Ovary (tissue), 3 donors: ENCODE results near the gene SRPK3.

ENCODE experiments used
- EP300 ChIP-seq: sonication (generic); formaldehyde crosslinking; IDR thresholded peaks from one replicate; pipeline ENCODE4 v1.6.1; 2017; ENCODE audit warnings: antibody characterized with exemption
- POLR2A ChIP-seq: fragments of 450-650 bp; IDR thresholded peaks from one replicate; pipeline ENCODE4 v1.6.1; 2017; ENCODE audit warnings: antibody characterized with exemption, mild to moderate bottlenecking, moderate library complexity
- TF ChIP-seq, protein P1 (sequence below), 3 donors: fragments of 450-650 bp in 2 of 3; fragments of 200-600 bp in 1 of 3; IDR thresholded peaks; one replicate each; pipeline versions ENCODE4 v1.5.1 to v1.8.0; 2016 to 2022; ENCODE audit warnings: antibody characterized with exemption in 3 of 3, mild to moderate bottlenecking in 1 of 3
- donor health status: DM: no; HTN: no; CAD: no.

GRCh38 chrX:153829549-153829798 lies 48.6 kb downstream of the SRPK3 start:
- TF ChIP-seq, protein P1, sequence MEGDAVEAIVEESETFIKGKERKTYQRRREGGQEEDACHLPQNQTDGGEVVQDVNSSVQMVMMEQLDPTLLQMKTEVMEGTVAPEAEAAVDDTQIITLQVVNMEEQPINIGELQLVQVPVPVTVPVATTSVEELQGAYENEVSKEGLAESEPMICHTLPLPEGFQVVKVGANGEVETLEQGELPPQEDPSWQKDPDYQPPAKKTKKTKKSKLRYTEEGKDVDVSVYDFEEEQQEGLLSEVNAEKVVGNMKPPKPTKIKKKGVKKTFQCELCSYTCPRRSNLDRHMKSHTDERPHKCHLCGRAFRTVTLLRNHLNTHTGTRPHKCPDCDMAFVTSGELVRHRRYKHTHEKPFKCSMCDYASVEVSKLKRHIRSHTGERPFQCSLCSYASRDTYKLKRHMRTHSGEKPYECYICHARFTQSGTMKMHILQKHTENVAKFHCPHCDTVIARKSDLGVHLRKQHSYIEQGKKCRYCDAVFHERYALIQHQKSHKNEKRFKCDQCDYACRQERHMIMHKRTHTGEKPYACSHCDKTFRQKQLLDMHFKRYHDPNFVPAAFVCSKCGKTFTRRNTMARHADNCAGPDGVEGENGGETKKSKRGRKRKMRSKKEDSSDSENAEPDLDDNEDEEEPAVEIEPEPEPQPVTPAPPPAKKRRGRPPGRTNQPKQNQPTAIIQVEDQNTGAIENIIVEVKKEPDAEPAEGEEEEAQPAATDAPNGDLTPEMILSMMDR (IDR thresholded peaks at IDR 0.05): no peak
- TF ChIP-seq POLR2A: no peak
- no peak for TF ChIP-seq EP300
